ENCODE measurements around the gene NOBOX. TPM values are rescaled to one million over a fixed set of nuclear protein-coding genes. Genes with fewer than 3 reads are reported as not detected.

The NOBOX gene
- total RNA-seq = not detected
- long read RNA-seq = 0 reads

- H3K9me3 ChIP-seq (replicated peaks) = no peaks in the 10 kb centered on the region
- TF ChIP-seq CTCF (IDR thresholded peaks at IDR 0.05; ENCODE audit: borderline replicate concordance) = no peak
- no peak for DNase-seq
- no peaks in the 10 kb centered on the region for H3K36me3 ChIP-seq
- intact Hi-C loops (cut with micrococcal nuclease) = no loop called here
- no peak within 1 kb of the TSS for H3K4me3 ChIP-seq
- H3K4me1 ChIP-seq = no peaks in the 10 kb centered on the region
- no peak within 1 kb of the TSS for H3K27ac ChIP-seq (replicated peaks)
- peaks cover 29% of the 10 kb centered on the region for H3K27me3 ChIP-seq (ENCODE audit: low read depth)
These were observed at the start of gene NOBOX for GRCh38 chr7:144403649-144404061. NOBOX (minus strand) TSS chr7:144403693.

DNA sequence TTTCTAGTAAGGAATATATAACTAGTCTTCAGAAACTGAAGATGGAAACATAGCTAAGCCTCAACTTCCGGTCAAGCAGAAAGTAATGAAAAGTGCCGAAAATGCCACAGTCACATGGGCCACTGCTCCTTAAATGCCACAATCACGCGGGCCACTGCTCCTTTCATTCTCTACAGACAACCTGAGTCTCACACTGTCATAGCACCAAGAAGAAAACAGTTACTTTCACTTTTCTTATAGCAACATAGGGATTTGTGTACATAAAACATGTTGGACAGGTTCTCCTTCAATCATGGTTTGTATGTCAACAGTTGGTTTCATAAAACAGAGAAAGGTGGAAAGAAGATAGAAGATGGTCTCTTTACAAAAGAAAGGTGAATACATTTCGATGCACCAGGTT, 48.6 kb upstream of the NOBOX start:
- no peak for TF ChIP-seq CTCF (IDR thresholded peaks at IDR 0.05; ENCODE audit: borderline replicate concordance)
- intact Hi-C loops (cut with micrococcal nuclease) = no loop called here
- no peak for DNase-seq
- H3K36me3 ChIP-seq = no peaks in the 10 kb centered on the region
- H3K9me3 ChIP-seq (replicated peaks) = no peaks in the 10 kb centered on the region
- H3K4me1 ChIP-seq = no peaks in the 10 kb centered on the region
- H3K4me3 ChIP-seq = no peak overlapping the region
- H3K27ac ChIP-seq (replicated peaks) = no peak overlapping the region
- no peaks in the 10 kb centered on the region for H3K27me3 ChIP-seq (ENCODE audit: low read depth)

DNA sequence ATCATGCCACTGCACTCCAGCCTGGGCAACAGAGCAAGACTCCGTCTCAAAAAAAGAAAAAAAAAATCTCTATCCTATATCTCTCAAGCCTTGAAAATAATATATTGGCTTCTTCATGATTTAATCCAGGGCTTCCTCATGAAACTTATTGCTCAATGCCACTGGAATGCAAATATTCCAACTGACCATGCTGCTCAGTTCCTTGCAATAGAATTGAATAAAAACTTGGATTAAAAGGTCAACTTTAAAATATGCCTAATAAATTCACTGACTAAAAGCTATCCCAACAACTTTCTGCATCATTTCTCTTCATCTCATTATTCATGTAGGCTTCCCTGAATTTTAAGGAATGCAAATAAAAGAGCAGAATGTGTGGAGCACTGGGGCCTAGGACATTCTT, 42.1 kb upstream of the NOBOX start:
- Histone ChIP-seq H3K36me3 (no peaks in the 10 kb centered on the region), H3K4me3 (no peak overlapping the region), H3K4me1 (no peaks in the 10 kb centered on the region), H3K9me3 (replicated peaks) (no peaks in the 10 kb centered on the region), H3K27ac (replicated peaks) (no peak overlapping the region), H3K27me3 (ENCODE audit: low read depth) (no peaks in the 10 kb centered on the region)
- DNase-seq = no peak
- intact Hi-C loops (cut with micrococcal nuclease) = no loop called here
- TF ChIP-seq CTCF (IDR thresholded peaks at IDR 0.05; ENCODE audit: borderline replicate concordance) = no peak

DNA sequence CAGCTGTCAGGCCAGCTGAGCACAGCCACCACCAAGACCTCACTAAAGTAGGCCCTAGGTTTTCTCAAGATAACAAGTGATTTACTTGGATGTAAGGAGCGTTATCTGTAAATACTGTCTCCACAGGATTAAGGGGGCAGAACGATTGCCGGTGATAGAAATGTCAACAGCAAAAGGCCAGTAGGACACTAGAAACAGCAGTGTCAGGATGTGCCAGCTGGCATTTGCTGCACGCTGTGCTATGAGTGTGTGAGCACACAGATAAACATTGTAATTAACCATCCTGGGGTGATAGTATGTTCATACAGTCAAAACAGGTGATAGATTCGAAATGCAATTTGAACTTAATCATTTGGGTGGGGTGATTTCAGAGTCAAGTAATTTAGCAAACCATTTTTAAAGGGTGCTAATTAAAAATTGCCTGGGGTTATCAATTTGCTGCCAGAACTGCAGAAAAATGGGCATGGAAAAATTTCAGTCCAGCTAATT, 36.3 kb upstream of the NOBOX start:
- Histone ChIP-seq H3K27me3 (ENCODE audit: low read depth) (peaks cover 4% of the 10 kb centered on the region), H3K36me3 (no peaks in the 10 kb centered on the region), H3K9me3 (replicated peaks) (no peaks in the 10 kb centered on the region), H3K4me3 (no peak overlapping the region), H3K27ac (replicated peaks) (no peak overlapping the region), H3K4me1 (no peaks in the 10 kb centered on the region)
- intact Hi-C loops (cut with micrococcal nuclease) = no loop called here
- DNase-seq = no peak
- TF ChIP-seq CTCF (IDR thresholded peaks at IDR 0.05; ENCODE audit: borderline replicate concordance) = no peak

- intact Hi-C loops (cut with micrococcal nuclease) = no loop called here
- Histone ChIP-seq H3K4me3 (no peak overlapping the region), H3K36me3 (no peaks in the 10 kb centered on the region), H3K4me1 (no peaks in the 10 kb centered on the region), H3K9me3 (replicated peaks) (no peaks in the 10 kb centered on the region), H3K27me3 (ENCODE audit: low read depth) (peaks cover 4% of the 10 kb centered on the region), H3K27ac (replicated peaks) (no peak overlapping the region)
- no peak for DNase-seq
- no peak for TF ChIP-seq CTCF (IDR thresholded peaks at IDR 0.05; ENCODE audit: borderline replicate concordance)
These were observed 35.3 kb upstream of the NOBOX start for GRCh38 chr7:144438759-144439158.
